Hepatocyte (in vitro differentiated cells): Measurements from ENCODE around the gene KIRREL1. TPM values are rescaled to one million over a fixed set of nuclear protein-coding genes. Genes with fewer than 3 reads are reported as not detected.

ENCODE experiments used
- DNase-seq: peaks from one replicate; pipeline ENCODE4 v3.0.0-alpha.2; 2016; ENCODE audit warnings: low spot score
- H2AFZ ChIP-seq: fragments of 200-600 bp; sonication (generic); 2 replicates; pipeline ENCODE4 v1.6.0; 2016; ENCODE audit warnings: antibody characterized with exemption, mild to moderate bottlenecking
- H3K27ac ChIP-seq: fragments of 200-600 bp; sonication (generic); 2 replicates; pipeline ENCODE4 v1.5.1; 2016; ENCODE audit warnings: mild to moderate bottlenecking
- H3K27me3 ChIP-seq: fragments of 200-600 bp; sonication (generic); 2 replicates; pipeline ENCODE4 v1.6.1; 2016
- H3K36me3 ChIP-seq: fragments of 200-600 bp; sonication (generic); replicated peaks from 2 replicates; pipeline ENCODE4 v1.5.1; 2016; ENCODE audit warnings: low read depth; ENCODE audit not compliant: insufficient read depth
- H3K4me1 ChIP-seq: fragments of 200-600 bp; sonication (generic); 2 replicates; pipeline ENCODE4 v1.5.1; 2016; ENCODE audit warnings: mild to moderate bottlenecking, moderate library complexity; ENCODE audit not compliant: insufficient read depth
- H3K4me2 ChIP-seq: fragments of 200-600 bp; sonication (generic); 2 replicates; pipeline ENCODE4 v1.6.0; 2016
- H3K4me3 ChIP-seq: fragments of 200-600 bp; sonication (generic); 2 replicates; pipeline ENCODE4 v1.5.1; 2016; ENCODE audit warnings: mild to moderate bottlenecking
- H3K79me2 ChIP-seq: fragments of 200-600 bp; sonication (generic); 2 replicates; pipeline ENCODE4 v1.6.0; 2017; ENCODE audit warnings: mild to moderate bottlenecking
- H3K9me2 ChIP-seq: fragments of 200-600 bp; sonication (generic); replicated peaks from 2 replicates; pipeline ENCODE4 v1.6.0; 2017; ENCODE audit warnings: mild to moderate bottlenecking; ENCODE audit not compliant: insufficient read depth
- H3K9me3 ChIP-seq: fragments of 200-600 bp; sonication (generic); 2 replicates; pipeline ENCODE4 v1.5.1; 2016; ENCODE audit warnings: low read depth, mild to moderate bottlenecking
- H4K20me1 ChIP-seq: fragments of 200-600 bp; sonication (generic); 2 replicates; pipeline ENCODE4 v1.6.0; 2016; ENCODE audit warnings: mild to moderate bottlenecking; ENCODE audit not compliant: insufficient read depth, poor library complexity, severe bottlenecking
- CTCF ChIP-seq: fragments of 200-600 bp; sonication (generic); IDR thresholded peaks from 2 replicates; pipeline ENCODE4 v1.5.1; 2016; ENCODE audit warnings: antibody characterized with exemption, mild to moderate bottlenecking; ENCODE audit not compliant: poor library complexity
- EZH2 ChIP-seq: fragments of 200-600 bp; sonication (generic); IDR thresholded peaks from 2 replicates; pipeline ENCODE4 v1.6.1; 2016; ENCODE audit warnings: antibody characterized with exemption, mild to moderate bottlenecking, borderline replicate concordance
- EZH2phosphoT487 ChIP-seq: fragments of 200-600 bp; sonication (generic); IDR thresholded peaks from one replicate; pipeline ENCODE4 v1.6.1; 2018; ENCODE audit warnings: antibody characterized with exemption, mild to moderate bottlenecking, low read depth, moderate library complexity; ENCODE audit not compliant: unreplicated experiment, severe bottlenecking
- WGBS: methylation state at CpG from one replicate; pipeline ENCODE4 v1.1.6; 2016; ENCODE audit warnings: low lambda C conversion rate; ENCODE audit errors: missing lambda C conversion rate; 5-methylcytosine and 5-hydroxymethylcytosine counted together
- polyA plus RNA-seq: library from polyadenylated mRNA; unstranded; fragments of >200 nt; fragmentation: Nextera tagmentation; extraction: Ambion mirVana; gene quantifications from 2 replicates; pipeline ENCODE4 v1.2.1, GENCODE V29; 2016
- total RNA-seq: library from RNA; depleted of rRNA; stranded (reverse); fragments of >200 nt; gene quantifications from 2 replicates; pipeline ENCODE4 v1.2.3, GENCODE V29; 2014

The KIRREL1 gene
- total and polyA plus RNA-seq, 2 experiments from 2014 or later: 20.4 to 47.1 TPM

- Histone ChIP-seq H3K4me2 (peak overlapping the region; percentile 56), H3K79me2 (peaks cover 77% of the 10 kb centered on the region), H3K9me3 (no peaks in the 10 kb centered on the region), H3K27me3 (no peaks in the 10 kb centered on the region), H3K9me2 (no peaks in the 10 kb centered on the region), H3K4me1 (peaks cover 58% of the 10 kb centered on the region), H3K27ac (peak overlapping the region; percentile 70), H2AFZ (no peak overlapping the region), H3K4me3 (no peak overlapping the region), H4K20me1 (no peaks in the 10 kb centered on the region), H3K36me3 (no peaks in the 10 kb centered on the region)
- whole genome bisulfite sequencing: 64% methylated on average over 6 of the region's 6 CpGs
- no peak for TF ChIP-seq CTCF
- TF ChIP-seq EZH2phosphoT487: no peak
- TF ChIP-seq EZH2: no peak
- DNase-seq: no peak
These were observed 21.4 kb downstream of the KIRREL1 start for GRCh38 chr1:158014731-158015320.

- Histone ChIP-seq H3K79me2 (peaks cover 83% of the 10 kb centered on the region), H2AFZ (no peak overlapping the region), H3K4me2 (no peak overlapping the region), H3K27me3 (no peaks in the 10 kb centered on the region), H3K27ac (peak overlapping the region; percentile 96), H3K36me3 (no peaks in the 10 kb centered on the region), H3K9me2 (no peaks in the 10 kb centered on the region), H3K4me3 (no peak overlapping the region), H3K9me3 (no peaks in the 10 kb centered on the region), H3K4me1 (peaks cover 56% of the 10 kb centered on the region), H4K20me1 (no peaks in the 10 kb centered on the region)
- DNase-seq: no peak
- TF ChIP-seq CTCF (no peak), EZH2 (no peak), EZH2phosphoT487 (no peak)
- 69% methylated on average over 10 of the region's 10 CpGs for WGBS
These were observed 23.3 kb downstream of the KIRREL1 start for GRCh38 chr1:158016651-158017335.

- Histone ChIP-seq H3K4me3 (no peak overlapping the region), H3K9me3 (no peaks in the 10 kb centered on the region), H3K9me2 (no peaks in the 10 kb centered on the region), H3K4me2 (no peak overlapping the region), H4K20me1 (no peaks in the 10 kb centered on the region), H3K36me3 (no peaks in the 10 kb centered on the region), H3K4me1 (peaks cover 55% of the 10 kb centered on the region), H3K27me3 (no peaks in the 10 kb centered on the region), H3K27ac (peak overlapping the region; percentile 96), H3K79me2 (peaks cover 83% of the 10 kb centered on the region), H2AFZ (no peak overlapping the region)
- TF ChIP-seq EZH2: no peak
- no peak for TF ChIP-seq CTCF
- no peak for TF ChIP-seq EZH2phosphoT487
- whole genome bisulfite sequencing: 84% methylated on average over 4 of the region's 4 CpGs
- DNase-seq: no peak
These were observed 24.6 kb downstream of the KIRREL1 start for GRCh38 chr1:158017800-158018595.
